Activated naive CD8-positive, alpha-beta T cell treated with anti-CD3 and anti-CD28 coated beads, Interleukin-2, amount 50 U/mL, for 16 hours (primary cell): Measurements from ENCODE around the gene CDON.
"Not testable (repeated sequence)": the region's sequence is repeated elsewhere in the genome, so short reads cannot be mapped to it uniquely, and the experiment has no call there.

Experiments used
- DNase-seq: peaks from one replicate; pipeline ENCODE4 v3.0.0-alpha.2; 2020; ENCODE audit warnings: low read depth, low spot score

CDON gene

DNA sequence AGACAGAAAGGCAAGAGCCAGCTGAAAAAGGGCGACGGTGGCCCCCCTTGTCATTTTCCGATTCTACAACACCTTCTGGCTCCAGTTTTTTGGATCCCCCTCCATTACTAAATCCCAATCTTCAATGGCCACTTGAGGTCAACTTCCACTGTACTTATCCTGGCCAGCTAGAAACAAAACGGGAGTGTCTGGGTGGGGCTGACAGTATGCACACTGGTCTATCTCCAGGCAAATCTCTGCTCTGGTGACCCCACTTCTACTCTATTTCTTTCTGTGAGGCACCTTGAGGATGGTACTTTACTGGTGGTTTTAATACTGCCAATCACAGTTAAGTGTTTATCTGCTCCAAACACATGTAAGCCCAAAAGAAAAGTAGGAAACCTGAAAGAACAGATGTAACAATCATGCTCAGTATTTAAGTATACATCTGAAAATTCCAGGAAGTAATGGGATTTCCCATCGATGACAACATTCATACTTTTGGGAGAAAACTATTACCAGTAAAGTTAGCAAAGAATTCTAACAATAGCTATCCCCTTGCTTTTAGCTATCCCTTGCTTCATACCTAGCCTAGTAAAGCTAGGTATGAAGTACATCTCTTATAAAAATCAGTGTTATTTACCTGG is 16.0 kb downstream of the CDON start:
- no peak for DNase-seq

DNA sequence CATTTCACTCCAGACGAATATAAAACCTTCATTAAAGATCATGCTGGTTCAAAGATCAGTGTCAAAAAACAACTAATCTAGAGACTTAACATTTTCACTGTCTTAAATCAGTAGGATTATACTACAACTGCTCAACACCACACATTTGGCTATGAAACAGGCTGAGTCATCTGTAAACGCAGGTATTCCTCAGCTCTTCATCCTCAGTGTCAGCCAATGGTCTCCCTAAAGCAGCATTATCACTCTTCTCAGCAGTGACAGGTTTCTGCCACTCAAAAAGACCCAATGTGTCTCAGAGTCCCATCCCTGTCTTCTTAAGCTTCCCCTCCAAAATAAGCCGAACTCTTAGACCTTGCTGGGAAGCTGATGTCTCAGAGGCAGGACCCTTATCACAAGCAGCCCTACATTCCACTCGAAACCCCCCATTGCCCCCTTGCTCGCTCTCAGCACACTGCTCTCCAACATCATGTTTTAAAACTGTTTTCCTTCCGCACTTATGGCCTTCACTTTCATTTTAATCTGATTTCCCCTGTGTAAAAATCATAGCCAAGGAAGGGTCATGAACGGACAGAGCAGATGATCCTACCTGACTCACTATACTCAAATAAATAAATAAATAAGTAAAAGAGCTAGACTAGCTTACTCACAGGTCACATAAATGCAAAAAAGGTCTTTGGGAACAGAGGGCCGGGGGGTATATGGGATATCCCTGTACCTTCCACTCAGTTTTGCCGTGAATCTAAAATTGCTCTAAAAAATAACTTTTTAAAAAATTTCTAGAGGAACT is 23.0 kb downstream of the CDON start:
- no peak for DNase-seq

DNA sequence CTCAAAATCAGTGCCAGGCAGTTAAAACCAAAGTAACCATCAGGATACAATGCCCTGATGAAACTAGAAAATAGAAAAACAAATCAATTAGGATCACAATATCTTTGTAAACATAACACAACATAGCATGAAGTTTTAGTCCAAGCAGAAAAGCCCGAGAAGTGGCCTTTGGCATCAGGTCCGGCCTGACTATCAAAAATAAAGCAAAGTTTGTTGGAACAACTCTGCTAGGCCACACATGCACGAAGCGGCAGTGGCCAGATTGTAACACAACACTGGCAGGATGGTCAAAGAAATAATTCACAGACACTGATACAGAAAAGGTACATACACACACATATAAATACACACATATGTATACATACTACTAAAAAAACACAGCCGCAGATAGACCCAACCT is 26.9 kb downstream of the CDON start:
- no peak for DNase-seq

DNA sequence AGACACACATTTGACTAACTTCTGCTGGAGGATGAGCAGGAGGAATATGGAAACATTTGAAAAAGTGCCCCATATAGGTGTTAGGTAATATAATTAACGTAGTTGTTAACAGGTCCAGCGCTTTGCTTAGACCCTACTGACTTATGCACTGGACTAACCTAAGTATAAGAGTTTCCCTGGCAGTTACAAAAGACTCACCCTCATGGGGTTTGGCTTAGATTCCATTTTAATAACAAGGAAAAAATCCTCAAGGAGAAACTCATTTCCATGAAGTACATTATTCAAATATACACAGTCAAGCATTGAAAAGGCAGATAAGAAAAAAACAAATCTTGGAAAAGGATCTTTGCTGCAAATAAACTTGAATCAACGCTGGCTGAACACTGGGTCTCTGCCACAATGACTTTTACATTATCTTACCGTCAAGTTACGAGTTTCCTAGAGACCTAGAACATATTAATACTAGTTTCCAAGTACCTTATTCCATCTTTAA is 27.7 kb downstream of the CDON start:
- DNase-seq = no peak

DNA sequence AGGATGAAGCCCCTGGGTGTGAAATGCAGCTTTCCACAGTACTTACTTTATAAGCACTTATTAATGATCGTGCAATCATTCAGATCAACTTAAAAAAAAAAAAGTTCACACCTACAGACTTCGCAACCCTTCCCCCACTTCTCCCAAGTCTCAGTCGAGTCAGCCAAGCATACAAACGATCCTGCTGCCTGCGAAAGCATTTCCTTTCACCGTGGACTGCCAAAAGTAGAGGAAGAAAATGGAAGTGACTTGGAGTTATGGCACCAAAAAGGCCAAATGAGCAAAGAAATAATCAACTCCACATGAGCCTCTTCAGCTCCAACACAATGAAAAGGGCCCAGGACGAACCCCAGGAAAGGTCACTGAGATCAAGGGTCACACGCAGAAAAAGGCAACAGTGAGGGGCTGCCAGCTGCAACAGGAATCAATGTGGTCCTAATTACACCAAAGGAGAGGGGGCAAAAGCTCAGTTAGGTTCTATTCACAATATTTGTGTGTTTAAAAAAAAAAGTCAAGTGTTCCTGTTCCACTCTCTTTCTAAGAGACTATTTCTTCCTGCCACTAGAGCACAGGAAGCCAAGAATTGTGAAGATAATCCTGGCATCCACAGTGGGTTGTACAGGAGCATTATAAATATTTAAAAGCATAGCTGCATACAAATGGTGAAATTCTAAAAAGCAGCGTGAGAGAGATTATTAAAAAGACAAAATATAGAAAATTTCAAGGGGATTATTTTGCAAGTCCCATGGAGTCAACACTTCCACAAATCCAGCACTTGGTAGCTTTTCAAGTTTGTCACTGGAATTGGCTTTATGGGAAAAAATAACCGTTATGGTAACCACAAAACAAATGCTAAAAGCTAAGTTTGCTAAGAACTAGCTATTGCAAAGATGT is 28.4 kb downstream of the CDON start:
- DNase-seq = no peak

DNA sequence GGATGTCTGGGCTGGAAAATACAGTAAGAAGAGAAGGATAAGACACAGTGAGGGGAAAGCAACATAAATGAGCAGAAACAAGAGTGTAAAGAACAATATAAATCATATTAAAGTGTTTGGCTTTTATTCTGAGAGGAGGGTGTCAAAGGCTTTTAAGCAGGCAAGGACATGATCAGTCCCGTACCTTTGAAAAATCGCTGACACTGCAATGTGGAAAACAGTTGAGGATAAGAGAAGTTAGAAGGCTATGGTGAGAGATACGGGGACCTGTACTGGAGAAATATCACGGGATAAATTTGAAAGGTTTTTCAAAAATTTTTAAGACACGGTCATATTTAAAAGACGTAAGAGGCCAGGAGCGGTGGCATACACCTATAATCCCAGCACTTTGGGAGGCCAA is 30.3 kb downstream of the CDON start:
- no peak for DNase-seq

DNA sequence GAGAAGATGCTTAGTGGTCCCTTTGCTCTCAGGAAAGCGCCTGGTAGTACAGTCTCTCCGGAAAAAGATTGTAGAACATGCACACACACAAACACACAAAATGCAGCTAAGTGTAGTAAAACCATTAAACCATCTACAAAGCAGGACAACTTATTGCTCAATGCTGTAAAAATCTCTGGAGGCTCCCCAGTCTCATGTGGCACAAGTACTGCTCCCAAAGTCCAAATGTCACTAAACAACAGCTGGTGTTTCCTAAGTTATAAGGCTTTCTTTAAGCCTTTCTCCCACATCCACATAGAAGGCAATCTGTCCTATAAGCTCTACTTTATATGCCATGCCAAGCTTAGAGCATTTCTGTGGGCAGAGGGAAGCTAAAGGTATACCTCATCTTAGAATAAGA is 32.9 kb downstream of the CDON start:
- no peak for DNase-seq

DNA sequence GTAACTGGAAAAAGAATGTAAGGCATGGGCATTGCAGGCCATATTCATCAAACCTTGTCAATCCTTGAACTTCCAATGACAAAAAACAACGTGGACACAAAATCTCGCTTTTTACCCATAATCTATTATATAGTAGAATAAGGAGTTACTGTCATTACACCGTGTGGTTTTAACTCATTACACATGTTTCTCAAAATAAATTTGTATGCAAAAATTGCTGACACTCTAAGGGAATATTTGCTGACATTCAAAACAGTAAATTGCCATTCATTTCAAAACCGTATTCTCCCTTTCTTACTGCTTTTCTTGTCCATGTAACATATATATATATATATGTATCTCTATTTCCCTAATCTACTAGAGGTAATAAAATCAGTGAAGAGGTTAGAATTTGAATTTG is 33.4 kb downstream of the CDON start:
- no peak for DNase-seq

DNA sequence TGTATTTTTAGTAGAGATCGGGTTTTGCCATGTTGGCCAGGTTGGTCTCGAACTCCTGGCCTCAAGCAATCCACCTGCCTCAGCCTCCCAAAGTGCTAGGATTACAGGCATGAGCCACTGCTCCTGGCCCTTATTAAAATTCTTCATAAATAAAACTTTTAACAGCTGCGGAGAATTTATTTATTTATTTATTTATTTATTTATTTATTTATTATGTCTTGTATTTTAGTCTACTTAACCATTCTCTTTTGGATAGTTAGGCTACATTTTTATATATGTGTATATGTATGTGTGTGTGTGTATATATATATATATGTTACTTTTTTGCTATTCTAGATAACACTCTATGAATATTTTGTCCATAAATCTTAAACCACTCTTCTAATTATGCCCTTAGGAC is 34.1 kb downstream of the CDON start:
- DNase-seq = not testable (repeated sequence)

DNA sequence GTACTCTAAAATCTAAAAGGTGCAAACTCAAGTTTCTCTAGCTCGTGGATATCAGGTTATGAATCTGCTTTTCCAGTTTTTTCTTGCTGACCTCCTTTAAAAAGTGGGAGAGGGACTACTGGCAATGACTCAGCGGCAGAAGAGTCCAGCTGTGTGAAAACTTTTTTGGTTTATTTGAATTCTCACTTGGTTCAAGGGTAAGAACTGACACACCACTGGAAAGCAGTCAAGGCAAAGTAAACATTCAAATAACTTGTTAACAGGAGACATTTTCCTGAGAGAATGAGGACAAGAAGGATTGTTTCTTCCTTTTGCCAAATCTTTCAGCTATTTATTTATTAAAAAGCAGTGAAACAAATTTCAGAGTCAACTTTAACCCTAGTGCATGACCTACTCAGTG is 36.1 kb downstream of the CDON start:
- DNase-seq = no peak

DNA sequence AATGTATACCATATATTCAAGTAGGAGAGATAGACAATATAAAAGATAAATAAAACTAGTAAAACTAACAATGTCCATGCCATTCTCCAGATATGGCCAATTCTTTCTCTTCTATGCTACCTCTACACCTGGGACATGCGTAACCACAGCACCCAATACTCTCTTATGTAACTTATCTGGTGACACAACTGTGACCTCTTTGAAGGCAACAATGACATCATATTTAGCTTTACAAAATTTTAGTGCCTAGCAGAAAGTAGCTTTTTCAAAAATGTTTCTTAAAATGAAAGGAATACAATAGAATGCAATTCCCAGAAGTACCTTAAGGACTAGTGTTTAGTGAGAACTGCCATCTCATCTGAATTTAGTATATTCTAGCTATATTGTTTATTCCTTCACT is 36.8 kb downstream of the CDON start:
- no peak for DNase-seq

DNA sequence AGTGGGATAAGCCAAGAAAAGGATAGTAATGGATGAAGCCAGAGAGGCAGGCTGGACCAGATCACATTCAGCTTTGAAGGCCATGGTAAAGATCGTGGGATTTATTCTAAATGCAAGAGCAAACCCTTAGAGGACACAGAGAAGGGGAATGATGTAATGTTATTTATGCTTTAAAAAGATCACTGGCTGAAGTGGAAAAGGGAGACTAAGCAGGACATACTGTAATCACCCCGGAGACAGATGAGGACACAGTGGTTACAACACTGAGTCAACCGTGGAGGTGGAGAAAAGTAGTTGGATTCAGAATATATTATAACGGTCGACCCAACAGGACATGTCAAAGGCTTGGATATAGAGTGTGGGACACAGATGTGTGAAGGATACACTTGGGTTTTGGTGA is 38.5 kb downstream of the CDON start:
- no peak for DNase-seq

DNA sequence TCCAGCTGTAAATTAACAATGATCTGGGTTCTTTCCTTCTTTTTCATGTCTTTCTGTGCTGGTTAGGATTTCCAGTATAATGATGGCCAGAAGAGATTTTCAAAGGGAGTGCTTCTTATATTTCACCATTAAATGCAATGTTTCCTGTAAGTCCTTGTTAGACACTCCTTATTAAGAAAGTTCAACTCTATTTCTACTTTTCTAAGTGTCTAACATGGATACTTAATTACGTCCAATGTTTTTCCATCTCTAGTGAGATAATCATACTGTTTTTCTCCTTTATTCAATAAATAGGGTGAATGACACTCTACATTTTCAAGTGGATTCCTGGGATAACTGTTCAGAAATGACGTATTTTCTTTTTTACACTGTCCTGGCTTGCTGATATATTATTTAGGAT is 49.8 kb downstream of the CDON start:
- DNase-seq = no peak

DNA sequence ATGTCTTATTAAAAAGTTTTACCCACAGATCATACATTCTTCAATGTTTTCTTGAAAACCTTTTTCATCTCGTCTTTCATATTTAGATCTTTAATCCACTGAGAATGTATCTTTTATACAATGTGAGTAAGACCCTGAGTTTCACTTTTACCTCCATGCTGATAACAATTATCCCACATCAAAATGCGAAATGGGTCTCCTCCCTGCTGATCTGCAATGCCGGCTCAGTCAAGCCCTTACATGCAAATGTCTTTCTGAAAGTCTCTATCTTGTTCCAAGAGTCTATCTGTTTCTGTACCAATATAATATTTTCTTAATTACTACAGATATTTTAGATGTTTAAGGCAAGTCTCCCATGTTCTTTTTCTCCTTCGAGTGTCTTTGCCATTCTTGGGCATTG is 50.9 kb downstream of the CDON start:
- no peak for DNase-seq

DNA sequence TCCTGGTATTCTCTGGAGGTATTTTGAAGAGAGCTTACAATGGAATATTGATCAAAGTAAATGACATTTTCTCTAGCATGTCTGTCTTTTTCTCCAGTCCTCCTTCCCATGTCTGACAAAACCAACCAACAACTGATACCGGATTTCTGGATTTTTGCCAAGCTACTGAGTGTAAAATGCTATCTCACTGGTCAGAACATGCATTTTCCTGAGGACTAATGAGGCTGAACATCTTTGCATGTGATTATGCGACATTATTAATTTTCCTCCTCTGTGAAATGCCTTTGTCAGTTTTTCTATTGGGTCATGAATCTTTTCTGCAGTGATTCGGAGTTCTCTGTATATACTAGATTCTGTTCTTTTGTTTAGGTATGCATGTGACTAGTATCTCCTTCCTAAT is 51.4 kb downstream of the CDON start:
- DNase-seq = no peak

DNA sequence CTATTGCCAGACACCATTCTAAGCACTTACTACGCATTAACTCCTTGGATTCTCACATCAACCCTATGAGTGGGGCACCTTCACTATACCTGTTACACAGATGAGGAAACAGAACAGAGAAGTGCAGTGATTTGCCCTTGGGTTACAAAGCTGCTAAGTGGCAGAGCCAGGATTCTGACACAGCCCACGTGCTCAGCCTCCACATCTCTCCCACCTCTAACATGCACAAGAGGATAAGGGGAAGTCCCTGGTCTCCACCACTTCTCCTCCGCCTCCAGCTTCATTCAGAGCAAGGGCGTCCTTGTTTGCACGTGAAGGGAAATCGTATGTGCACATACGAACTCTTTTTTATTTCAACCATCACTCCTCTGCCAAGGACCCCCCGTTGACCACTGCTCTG is 53.7 kb downstream of the CDON start:
- DNase-seq = no peak

DNA sequence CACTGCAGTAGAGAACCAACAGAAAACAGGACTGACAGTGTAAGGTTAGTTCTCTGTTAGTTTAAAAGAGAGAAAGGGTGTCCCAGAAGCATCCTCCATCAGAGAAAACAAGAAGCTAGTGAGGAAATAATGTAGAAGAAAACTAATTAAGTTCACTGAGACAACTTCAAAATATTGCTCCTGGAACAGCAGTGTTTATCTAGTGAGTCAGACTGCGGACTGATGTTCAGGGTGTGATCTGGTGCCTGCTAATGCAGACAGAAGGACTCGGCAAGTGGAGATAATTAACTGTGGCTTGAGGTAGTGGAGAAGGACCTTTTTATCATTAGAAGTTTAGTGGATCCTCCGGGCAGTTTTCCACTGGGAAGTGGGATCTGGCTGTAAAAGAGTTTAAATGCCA is 55.4 kb downstream of the CDON start:
- DNase-seq = no peak

DNA sequence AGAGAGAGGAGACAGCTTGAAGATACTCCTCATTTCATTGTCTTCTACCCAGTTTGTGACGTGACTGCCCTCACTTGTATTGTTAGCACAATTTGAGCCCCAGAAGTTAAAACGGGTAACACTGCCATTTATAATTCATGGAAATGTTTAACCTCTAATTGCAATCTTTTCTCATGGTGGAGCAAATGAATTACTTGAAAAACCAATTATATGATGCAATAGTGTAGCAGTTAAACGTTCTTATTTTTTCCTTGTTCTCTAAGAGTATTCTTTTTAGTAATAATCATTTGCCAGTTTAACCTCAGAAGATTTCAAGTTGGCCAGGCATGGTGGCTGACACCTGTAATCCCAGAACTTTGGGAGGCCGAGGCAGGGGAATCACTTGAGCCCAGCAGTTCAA is 56.6 kb downstream of the CDON start:
- DNase-seq = no peak

DNA sequence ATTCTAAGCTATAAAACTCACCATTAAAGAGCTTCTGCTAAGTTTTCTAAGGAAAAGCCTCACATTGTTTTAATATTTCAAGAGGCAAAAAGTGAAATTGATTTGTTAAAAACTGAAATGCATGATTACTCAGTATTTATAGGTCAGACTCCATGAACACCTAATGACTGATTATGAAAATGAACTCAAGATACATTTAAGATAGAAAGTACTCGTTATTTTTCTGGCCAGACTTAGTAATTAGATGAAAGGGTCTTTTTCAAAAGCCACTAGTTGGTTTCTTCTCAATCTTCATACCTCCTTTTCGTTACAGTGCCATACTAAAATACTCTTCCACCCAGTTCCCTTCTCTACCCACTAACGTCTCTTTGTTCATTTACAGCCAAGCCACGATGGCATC is 60.5 kb downstream of the CDON start:
- no peak for DNase-seq

DNA sequence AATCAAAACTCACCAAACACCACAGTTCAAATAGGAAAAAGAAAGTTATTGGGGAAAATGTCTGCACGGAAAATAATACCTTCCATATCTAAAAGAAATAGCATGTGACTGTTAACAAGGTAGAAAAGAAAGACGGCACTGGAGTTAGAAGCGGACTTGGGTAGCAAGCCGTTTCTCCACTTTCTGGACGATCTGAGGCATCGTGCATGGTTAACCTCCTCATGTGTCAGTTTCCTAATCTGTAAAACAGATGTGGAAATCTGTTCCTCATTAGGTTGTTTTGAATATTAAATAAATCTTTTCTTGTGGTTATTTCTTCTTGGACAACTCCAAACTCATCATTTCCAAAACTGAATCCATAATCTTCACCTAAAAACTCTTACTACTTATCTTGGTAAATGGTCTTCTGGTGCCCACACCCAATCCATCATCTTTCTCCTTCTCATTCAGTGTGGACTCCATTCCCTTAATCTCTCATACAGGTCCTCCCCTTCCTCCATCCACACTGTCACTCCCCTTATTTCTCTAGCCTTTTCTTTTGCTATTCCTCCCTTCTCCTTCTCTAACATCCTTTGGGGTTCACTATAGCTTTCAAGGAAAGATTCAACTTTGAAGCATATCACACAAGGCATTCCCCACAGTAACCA is 63.3 kb downstream of the CDON start:
- no peak for DNase-seq

DNA sequence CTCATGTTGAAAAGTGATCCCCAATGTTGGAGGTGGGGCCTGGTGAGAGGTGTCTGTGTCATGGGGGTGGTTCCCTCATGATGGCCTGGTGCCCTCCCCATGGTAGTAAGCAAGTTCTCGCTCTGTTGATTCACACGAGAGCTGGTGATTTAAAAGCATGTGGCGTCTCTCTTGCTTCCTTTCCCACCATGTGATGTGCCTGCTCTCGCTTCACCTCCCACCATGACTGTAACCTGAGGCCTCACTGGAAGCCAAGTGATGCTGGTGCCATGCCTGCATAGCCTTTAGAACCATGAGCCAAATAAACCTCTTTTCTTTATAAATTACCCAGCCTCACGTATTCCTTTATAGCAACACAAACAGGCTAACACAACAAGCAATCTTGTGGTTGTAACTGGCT is 64.4 kb downstream of the CDON start:
- DNase-seq = no peak

DNA sequence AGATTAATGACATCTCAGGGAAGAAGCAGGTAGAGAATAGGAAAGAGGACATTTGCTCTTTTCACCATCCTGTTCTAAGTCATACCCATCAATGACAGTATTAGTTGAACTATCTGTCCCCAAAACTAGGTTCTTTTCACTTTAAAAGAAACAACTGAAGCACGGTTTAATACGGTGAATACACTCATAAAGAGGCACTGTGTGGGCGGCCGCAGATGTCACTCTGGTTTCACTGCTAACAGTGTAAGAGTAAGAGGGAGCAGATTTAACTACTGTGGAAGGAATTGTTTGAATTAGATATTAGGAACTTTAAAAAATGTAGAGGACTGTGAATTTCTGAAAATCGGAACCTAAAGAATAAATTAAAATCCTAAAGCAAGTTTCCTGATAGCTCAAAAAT is 67.4 kb downstream of the CDON start:
- DNase-seq = no peak
